GM18868 (cell line): ENCODE data around the gene SDK1.

Experiments
- ATAC-seq: cut with Tn5 transposase; IDR thresholded peaks from one replicate; pipeline ENCODE4 v1.9.1; 2021; ENCODE audit warnings: mild to moderate bottlenecking, moderate library complexity; ENCODE audit not compliant: unreplicated experiment

SDK1 gene

GRCh38 chr7:4056552-4057288, 755.7 kb downstream of the SDK1 start:
- ATAC-seq = no peak

GRCh38 chr7:4057289-4057616, 756.2 kb downstream of the SDK1 start:
- ATAC-seq = no peak

- ATAC-seq = no peak
These were observed 757.1 kb downstream of the SDK1 start for GRCh38 chr7:4058158-4058557.

GRCh38 chr7:4065190-4065589, 764.1 kb downstream of the SDK1 start:
- ATAC-seq = no peak

DNA sequence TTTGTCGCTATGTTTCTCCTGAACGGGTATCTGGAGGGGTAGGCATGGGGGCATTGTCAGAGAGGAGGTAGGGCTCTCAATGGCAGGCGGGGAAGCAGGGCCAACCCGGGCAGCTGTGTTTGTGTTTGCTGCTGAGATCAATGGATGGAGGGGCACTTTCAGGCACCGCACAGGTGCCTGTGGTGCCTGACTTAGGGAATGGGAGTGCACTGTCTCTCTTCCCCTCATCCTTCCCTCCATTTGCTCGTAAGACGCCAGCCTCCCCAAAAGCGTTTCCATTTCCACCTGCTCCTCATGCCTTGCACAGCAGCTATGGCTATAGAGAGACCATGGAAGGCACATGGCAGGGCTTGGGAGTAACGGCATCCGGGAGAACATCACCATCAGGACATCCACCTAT, 765.2 kb downstream of the SDK1 start:
- ATAC-seq = no peak

DNA sequence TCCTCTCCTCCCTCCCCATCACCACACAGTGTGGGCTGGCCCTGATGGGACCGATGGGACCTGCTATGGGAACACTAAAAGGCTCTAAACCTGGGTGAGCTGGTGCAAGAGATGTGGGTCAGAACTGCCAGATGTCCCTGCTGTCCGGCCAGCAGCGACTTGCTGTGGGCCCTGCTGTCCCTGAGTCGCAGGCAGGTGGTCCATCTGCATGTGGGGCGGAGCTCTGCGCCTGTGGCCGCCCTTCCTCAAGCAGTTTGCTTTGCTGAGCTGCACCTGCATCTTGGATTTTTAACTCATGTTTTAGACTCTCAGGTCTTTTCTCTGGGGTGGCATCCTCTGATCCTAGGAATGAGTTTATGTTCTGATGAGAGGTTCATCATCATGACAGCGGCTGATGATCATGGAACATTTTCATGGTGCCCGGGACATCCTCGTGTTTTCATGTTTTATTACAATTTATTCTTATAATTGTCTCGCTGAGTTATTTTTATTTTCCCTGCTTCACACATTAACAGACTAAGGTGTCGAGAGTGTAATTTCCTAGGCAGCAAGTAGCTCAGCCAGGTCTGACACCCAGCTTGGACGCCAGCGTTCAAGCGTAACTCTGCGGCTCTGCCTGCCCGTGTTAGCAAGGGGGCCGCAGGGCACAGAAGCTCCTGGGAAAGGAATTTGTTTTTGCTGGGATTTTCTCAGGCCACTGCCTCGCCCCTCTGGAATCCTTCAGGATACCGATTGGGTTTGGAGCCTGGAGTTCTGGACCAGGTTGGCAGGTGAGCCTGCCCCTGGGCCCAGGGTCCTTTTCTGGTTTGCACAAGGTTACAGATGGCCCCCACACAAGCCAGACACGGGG, 765.8 kb downstream of the SDK1 start:
- no peak for ATAC-seq

DNA sequence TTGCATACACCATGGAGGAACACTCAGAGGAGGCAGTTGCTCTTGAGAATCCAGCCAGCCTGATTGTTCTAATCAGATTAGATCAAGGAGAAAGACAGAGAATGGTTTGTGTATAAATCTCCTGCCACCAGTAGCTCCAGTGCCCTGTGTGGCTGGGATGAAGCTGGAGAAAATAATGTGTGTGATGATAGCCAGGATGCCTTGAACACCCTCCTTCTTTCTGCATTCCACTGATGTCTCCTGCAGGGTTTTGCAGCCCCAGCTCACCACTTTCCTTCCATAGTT, 766.4 kb downstream of the SDK1 start:
- ATAC-seq = no peak

- no peak for ATAC-seq
These were observed 766.8 kb downstream of the SDK1 start for GRCh38 chr7:4067874-4068273.

GRCh38 chr7:4068286-4068685, 767.2 kb downstream of the SDK1 start:
- ATAC-seq = no peak

GRCh38 chr7:4069268-4070095, 768.4 kb downstream of the SDK1 start:
- ATAC-seq = no peak

DNA sequence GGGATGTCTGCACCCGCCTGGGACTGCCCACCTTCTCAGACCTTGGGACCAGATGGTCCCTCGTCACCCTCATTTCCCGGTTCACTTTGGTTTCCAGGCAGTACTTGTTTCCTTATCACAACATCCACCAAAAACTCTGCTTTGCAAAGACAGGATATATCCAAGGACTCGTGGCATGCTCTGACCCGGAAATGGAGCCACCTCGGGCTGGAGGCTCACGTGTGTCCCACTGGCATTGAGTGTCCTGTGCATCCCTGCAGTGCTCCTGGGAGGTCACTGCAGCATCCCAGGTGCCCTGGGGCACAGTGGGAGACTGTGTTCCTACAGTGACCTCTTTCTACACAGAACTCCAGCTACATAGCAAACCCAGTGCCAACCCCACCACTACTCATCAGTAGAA, 769.2 kb downstream of the SDK1 start:
- no peak for ATAC-seq

- no peak for ATAC-seq
These were observed 770.5 kb downstream of the SDK1 start for GRCh38 chr7:4071370-4072058.

DNA sequence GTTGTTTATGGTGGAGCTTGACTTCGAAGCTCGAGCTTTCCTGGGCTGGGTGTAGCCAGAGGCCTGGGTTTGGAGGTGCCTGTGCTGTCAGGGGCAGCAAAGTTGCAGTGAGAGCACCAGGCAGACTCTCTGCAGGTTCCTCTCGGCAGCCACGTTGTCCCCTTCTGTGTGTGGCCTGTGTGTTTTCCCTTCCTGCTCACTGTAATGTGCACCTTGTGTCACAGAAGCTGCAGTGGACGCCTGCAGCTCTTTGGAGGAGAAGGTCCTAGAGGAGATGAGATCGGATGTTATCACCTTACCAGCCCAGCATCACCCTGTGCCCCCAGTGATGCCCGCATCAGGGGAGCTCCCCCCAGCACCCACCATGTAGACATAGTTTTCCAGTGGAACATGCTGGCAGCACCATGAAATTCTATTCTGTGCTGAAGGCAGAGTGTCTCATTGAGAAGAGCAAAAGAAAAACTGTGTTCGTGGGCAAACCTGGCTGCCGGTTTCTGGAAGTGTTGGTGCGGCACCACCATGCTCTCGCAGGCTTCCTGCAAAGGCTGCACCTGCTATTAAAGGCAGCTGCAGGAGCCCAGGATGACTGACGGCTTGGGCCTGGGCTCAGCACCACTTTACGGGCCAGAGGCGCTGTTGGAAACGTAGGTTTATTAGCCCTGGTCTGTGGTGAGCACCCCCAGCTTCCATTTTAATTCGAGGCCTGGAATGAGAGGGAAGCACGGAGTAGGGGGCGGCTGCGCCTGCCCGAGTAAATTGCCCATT, 771.3 kb downstream of the SDK1 start:
- no peak for ATAC-seq

DNA sequence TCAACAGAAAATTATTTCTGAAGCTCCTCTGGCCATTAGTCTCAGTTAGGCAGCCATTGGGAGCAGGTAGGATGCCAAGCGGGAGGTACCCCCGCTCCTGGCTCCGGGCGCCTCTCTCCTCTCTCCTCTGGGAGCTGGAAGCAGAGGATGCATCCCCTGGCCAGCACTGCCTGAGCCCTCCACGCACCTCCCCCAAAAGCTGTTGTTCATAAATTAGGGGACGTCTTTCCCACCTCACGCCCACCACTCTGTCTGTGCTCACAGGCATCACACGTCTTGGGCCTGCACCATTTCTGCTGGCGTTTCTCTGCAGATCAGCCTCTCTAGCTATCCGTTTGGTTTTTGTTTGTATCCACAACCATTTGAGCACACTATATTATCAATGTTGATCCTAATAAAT, 772.0 kb downstream of the SDK1 start:
- no peak for ATAC-seq

GRCh38 chr7:4073750-4074149, 772.7 kb downstream of the SDK1 start:
- ATAC-seq = no peak

- no peak for ATAC-seq
These were observed 773.4 kb downstream of the SDK1 start for GRCh38 chr7:4074407-4074806.

GRCh38 chr7:4074994-4075393, 773.9 kb downstream of the SDK1 start:
- ATAC-seq = no peak

DNA sequence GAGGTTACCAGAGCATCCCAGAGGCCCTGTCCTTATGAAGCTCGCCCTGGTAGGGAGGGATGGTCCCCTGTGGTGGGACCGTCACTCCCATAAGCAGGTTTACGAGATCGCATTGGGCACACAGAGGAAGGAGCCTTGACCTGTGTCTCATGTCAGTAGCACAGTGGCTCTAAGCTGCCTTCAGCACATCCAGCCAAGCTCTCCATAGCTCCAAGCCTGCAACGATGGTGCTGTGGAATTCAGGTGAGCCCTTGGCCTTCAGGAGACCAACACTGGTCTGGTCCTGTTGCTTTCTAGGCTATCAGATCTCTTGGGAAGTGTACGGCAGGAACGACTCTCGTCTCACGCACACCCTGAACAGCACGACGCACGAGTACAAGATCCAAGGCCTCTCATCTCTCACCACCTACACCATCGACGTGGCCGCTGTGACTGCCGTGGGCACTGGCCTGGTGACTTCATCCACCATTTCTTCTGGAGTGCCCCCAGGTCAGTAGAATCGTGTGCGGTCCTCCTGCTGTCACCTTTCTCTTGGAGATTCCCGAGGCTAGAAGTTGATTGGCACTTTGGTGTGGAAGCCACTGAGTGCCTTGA, 775.7 kb downstream of the SDK1 start:
- ATAC-seq = no peak

- ATAC-seq = no peak
These were observed 776.9 kb downstream of the SDK1 start for GRCh38 chr7:4077980-4078379.

- no peak for ATAC-seq
These were observed 777.5 kb downstream of the SDK1 start for GRCh38 chr7:4078580-4078979.
